ENCODE measurements around the gene SMARCD1.

SMARCD1 gene

GRCh38 chr12:50057000-50057841 lies 27.9 kb upstream of the SMARCD1 start, which contains the start of gene ASIC1:
ASIC1 (plus strand) TSS chr12:50057596; CDS start chr12:50058767, 1,171 bp downstream.
- peak; percentile 73 for DNase-seq

- DNase-seq, result no peak
Measured at GRCh38 chr12:50057896-50058670, 27.1 kb upstream of the SMARCD1 start.

- DNase-seq, result no peak
Measured at GRCh38 chr12:50058743-50059312, 26.3 kb upstream of the SMARCD1 start.

GRCh38 chr12:50059440-50060119 lies 25.6 kb upstream of the SMARCD1 start:
- peak; percentile 41 for DNase-seq

GRCh38 chr12:50060120-50060468 lies 25.0 kb upstream of the SMARCD1 start:
- DNase-seq, result no peak

GRCh38 chr12:50061171-50061570 lies 24.0 kb upstream of the SMARCD1 start:
- no peak for DNase-seq

- peak; percentile 61 for DNase-seq
Measured at GRCh38 chr12:50061946-50062686, 23.0 kb upstream of the SMARCD1 start.

- peak; percentile 34 for DNase-seq
Measured at GRCh38 chr12:50062728-50063460, 22.2 kb upstream of the SMARCD1 start.

GRCh38 chr12:50065726-50066310 lies 19.3 kb upstream of the SMARCD1 start:
- DNase-seq, result peak; percentile 39

GRCh38 chr12:50066402-50066801 lies 18.7 kb upstream of the SMARCD1 start:
- peak; percentile 93 for DNase-seq

GRCh38 chr12:50069069-50069468 lies 16.1 kb upstream of the SMARCD1 start:
- no peak for DNase-seq

- DNase-seq, result no peak
Measured at GRCh38 chr12:50069539-50069938, 15.6 kb upstream of the SMARCD1 start.

GRCh38 chr12:50070314-50071060 lies 14.7 kb upstream of the SMARCD1 start:
- DNase-seq, result peak; percentile 78

GRCh38 chr12:50072198-50072907 lies 12.8 kb upstream of the SMARCD1 start:
- no peak for DNase-seq

GRCh38 chr12:50073206-50073605 lies 11.9 kb upstream of the SMARCD1 start:
- no peak for DNase-seq

- DNase-seq, result no peak
Measured at GRCh38 chr12:50073712-50074111, 11.4 kb upstream of the SMARCD1 start.

GRCh38 chr12:50074936-50075807 lies 10.0 kb upstream of the SMARCD1 start:
- DNase-seq, result peak; percentile 76

GRCh38 chr12:50075808-50076170 lies 9.4 kb upstream of the SMARCD1 start:
- DNase-seq, result no peak

- DNase-seq, result no peak
Measured at GRCh38 chr12:50077099-50077498, 8.0 kb upstream of the SMARCD1 start.

Data from fibroblast of skin of abdomen (primary cell).